HEK293T (cell line): Measurements from ENCODE around the gene MUSTN1.

Experiments
- ARNT ChIP-seq: fragments of 450-650 bp; IDR thresholded peaks from 2 replicates; pipeline ENCODE4 v1.6.1; 2017; ENCODE audit warnings: mild to moderate bottlenecking
- FOXA1 ChIP-seq: fragments of 450-650 bp; IDR thresholded peaks from 2 replicates; pipeline ENCODE4 v1.6.1; 2016; ENCODE audit warnings: mild to moderate bottlenecking
- FOXM1 ChIP-seq: fragments of 450-650 bp; IDR thresholded peaks from 2 replicates; pipeline ENCODE4 v1.6.1; 2017; ENCODE audit warnings: mild to moderate bottlenecking, borderline replicate concordance
- L3MBTL2 ChIP-seq: fragments of 450-650 bp; conservative IDR thresholded peaks from 2 replicates; pipeline ENCODE4 v1.6.1; 2016; ENCODE audit warnings: mild to moderate bottlenecking
- NFRKB ChIP-seq: fragments of 450-650 bp; IDR thresholded peaks from 2 replicates; pipeline ENCODE4 v1.6.1; 2016; ENCODE audit warnings: mild to moderate bottlenecking, moderate library complexity
- PKNOX1 ChIP-seq: fragments of 450-650 bp; IDR thresholded peaks from 2 replicates; pipeline ENCODE4 v1.6.1; 2016
- SUZ12 ChIP-seq: fragments of 450-650 bp; IDR thresholded peaks from 2 replicates; pipeline ENCODE4 v1.6.1; 2016; ENCODE audit warnings: mild to moderate bottlenecking
- TARDBP ChIP-seq: fragments of 450-650 bp; IDR thresholded peaks from 2 replicates; pipeline ENCODE4 v1.6.1; 2016
- ZNF384 ChIP-seq: fragments of 450-650 bp; IDR thresholded peaks from 2 replicates; pipeline ENCODE4 v1.6.1; 2016

GRCh38 chr3:52810923-52811322, 23.9 kb downstream of the MUSTN1 start:
- no peak for TF ChIP-seq ZNF384
- TF ChIP-seq NFRKB, result no peak
- TF ChIP-seq FOXA1, result no peak
- no peak for TF ChIP-seq SUZ12
- TF ChIP-seq FOXM1, result no peak
- TF ChIP-seq PKNOX1, result no peak
- no peak for TF ChIP-seq TARDBP
- TF ChIP-seq L3MBTL2, result no peak
- TF ChIP-seq ARNT, result no peak
